Activated CD4-positive, CD25-positive, alpha-beta regulatory T cell treated with anti-CD3 and anti-CD28 coated beads, Interleukin-2, amount 50 U/mL, for 16 hours (primary cell): ENCODE data around the gene ITGA8.

Experiments used
- DNase-seq: peaks from one replicate; pipeline ENCODE4 v3.0.0-alpha.2; 2020; ENCODE audit warnings: low read depth, low spot score

Gene ITGA8

DNA sequence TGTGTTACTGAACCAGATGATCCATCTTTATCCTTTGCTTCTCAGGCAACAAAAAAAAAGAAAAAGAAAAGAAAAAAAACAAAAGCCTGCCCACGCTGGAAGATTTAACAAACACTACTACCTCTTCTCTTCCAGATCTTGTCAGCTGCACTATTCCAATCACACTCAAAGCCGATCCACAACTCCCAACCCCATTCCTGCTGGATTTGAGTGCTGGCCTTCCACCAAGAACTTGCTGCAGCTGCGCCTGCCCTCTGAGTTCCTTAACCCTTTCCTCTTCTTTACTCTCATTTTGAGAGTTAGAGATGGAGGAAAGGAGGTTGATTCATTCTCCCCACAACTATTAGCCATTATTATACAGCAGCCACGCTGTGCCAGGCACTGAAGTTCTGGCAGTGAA is 16.0 kb upstream of the ITGA8 start:
- no peak for DNase-seq

DNA sequence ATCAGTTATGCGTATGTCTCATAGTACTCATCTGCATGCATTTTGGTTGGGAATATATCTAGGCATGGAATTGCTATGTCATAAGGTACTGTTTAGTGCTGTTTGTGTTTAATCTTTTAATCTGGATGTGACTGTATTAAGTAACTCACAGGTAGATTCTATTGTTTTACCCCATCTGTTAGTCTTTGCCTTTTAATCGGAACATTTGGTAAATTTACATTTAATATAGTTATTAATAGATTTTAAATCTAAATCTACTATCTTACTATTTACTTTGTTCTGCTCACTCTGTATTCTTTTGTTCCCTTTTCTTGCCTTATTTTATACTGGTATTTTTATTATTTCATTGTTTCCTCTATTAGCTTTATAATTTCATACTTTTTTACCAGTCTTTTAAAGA is 10.6 kb upstream of the ITGA8 start:
- DNase-seq: no peak

DNA sequence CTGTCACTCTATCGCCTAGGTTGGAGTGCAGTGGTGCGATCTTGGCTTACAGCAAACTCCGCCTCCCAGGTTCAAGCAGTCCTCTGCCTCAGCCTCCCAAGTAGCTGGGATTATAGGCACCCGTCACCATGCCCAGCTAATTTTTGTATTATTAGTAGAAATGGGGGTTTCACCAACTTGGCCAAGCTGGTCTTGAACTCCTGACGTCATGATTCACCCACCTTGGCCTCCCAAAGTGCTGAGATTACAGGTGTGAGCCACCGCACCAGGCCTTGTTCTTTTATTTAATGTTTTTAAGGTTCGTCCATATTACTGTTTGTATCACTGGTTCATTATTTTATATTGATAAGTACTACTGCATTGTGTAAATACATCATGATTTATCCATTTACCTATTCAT is 10.2 kb upstream of the ITGA8 start:
- DNase-seq: no peak

DNA sequence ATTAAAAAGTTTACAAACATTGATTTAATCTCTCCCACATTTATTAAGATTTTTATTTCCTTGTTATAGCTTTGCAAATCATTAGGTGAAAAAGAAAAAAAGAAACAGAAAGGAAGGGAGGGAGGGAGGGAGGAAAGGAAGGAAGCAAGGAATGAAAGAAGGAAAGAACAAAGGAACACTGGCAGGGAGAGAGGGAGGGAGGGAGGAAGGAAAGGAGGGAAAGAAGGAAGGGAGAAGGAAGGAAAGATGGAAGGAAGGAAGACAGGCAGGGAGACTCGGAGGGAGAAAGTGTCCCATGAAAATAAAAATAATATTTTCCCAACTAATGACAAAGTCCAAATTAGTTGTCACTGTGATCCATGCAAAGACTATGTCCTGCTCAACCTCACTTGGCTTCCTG is 6.3 kb upstream of the ITGA8 start:
- no peak for DNase-seq

DNA sequence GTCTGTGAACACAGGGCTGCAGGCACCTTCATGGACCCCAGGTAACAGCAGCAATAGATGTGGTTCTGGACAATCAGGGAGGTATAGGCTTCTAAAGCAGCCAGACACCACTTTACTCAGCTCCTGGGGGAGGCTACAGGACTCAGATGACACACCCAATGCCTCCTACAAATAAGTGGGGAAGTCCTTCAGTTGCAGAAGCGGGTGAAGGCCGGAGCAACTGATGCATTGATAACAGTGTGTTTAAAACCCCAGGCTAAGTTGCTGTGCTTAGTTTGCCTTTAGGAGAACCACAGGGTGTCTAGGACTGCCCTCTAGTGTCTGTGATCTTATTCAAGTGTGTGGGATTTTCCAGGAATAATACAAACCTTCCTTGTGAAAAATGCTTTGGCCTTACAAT is 5.9 kb upstream of the ITGA8 start:
- DNase-seq: no peak

DNA sequence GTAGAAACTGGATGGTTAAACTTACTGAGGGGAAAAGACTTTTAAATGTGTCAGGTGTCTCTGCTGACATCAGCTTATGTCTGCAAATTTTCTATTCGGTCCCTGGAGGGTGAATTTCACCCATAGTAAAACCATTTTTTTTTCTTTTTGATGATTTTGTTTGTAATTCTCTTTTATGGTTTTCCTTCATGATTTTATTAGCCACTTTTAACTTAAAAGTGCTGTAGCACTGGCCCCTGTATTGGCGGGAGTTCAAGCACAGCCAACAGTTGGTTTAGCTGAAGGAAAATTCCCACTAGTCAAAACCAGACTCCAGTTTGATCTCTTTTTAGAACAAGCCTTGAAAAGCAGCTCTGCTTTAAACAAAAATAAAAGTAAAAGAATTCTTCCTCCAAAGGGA is 5.0 kb upstream of the ITGA8 start:
- DNase-seq: no peak

DNA sequence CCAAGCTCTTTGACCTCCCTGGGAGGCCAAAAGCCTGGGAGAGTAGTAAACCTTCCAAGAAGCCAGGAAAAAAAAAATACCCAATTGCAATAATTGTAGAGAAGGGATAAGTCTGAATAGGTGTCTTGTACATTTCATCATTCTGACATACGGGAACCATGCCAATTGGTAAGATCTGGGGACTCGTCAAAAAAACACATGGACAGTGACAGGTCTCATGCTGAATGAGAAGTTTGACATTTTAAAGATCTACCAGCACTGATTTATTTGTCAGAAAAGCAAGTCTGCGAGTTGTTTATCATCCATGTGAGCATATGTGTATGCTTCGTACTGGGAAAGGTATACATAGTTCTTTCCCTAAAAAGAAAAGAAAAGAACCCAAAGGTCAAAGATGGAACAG is 4.1 kb upstream of the ITGA8 start:
- no peak for DNase-seq

DNA sequence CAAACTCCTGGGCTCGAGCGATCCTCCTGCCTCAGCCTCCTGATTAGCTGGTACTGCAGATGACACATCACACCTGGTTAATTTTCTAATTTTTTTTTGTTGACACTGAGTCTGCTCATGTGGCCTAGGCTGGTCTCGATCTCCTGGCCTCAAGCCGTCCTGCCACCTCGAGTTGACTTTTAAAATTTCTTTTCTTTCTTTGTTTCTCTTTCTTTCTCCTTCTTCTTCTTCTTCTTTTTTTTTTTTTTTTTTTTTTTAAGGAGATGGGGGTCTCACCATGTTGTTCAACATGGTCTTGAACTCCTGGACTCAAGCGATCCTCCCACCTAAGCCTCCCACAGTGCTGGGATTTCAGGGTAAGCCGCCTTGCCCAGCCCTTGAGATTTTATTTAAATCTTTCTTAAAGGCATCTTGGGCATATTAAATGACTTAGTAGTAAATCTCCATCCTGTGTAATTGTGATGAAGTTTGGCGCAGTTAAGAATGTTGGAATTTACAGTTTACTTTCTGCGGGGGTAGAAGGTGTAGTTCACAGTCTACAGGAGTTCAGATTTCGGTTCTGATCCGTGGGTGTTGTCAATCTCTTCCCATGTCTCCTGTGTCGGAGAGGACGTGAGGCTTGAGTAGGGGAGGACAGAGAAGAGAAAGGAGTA is 1.0 kb upstream of the ITGA8 start:
- DNase-seq: no peak

DNA sequence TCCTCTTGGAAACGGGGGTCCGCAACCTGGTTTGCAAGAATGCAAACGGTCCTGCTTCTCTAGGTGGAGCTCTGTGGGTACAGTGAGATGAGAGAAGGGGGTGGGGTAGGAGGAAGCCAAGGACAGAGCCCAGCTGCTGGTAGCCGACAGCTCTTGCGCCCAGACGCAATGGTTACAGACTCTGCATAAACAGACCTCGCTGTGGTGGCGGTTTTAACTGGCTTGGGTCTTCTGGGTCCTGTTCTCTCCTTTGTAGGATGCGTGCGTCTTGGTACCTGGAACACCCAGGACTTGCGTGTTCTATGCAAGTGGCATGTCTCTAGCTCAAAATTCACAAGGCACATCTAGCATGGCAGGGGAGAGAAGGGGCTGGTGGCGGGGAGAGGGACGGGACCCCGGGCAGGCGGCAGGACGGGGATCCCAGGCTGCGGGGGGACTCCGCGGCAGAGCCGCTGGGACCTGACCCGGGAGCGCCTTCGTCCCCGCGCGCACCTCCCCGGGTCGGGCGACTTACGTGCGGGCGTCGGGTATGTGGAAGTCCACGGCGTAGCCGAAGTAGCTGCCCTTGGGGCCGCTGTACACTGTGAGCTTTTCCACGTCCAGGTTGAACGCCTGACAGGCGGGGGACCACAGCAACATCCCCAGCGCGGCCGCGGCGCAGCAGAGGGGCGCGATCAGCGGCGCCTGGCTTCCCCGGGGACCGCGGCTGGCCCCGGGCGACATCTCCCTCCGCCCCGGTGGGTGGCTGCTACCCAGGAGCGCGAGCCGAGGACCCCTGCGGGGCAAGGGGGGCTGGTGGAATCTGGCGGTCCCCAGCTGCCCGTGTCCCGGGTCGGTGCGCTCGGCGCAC is 448 bp downstream of the ITGA8 start:
- DNase-seq: no peak

DNA sequence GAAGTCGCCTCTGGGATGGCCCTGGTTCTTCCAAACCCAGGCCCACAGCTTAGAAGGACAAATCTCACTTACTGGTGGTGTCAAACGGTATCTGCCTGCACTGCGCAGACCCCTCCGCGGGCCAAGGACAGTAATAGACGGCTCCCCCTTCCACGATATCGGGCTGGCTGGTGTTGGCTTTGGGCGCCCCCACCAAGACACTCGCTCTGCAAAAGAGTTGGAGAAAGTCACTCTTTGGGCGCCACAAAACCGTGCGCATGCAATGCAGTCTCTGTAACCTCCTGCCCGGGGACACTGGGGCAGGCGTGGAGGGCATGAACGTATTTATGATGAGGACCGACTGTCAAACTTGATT is 1.1 kb downstream of the ITGA8 start:
- DNase-seq: no peak

DNA sequence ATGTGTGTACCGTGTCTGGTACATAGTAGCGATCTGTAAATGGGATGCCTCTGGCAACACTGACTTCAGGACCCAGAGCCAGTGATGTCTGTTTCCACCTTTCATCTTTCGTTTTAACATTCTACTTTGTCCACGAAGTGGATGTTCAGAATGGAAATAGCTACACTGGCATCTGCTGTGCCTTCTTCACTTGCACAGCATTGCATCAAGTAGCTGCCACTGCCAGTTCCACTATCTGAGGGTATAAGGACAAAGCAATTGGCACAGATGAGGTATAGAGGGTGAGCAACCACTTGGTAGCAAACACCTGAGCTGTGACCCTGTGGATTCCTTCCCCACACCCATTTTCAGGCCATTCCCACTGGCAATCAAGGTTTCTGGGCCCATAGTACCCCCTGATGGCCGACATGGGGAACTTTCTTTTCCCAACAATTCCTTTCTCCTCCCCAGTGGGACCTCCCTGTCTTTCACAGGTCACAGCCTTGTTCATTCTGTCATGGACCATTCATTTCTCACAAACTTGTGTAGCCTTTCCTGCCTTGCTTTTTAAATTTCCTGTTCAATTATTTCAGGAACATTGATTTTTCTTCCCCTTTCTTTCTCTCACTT is 4.0 kb downstream of the ITGA8 start:
- no peak for DNase-seq

DNA sequence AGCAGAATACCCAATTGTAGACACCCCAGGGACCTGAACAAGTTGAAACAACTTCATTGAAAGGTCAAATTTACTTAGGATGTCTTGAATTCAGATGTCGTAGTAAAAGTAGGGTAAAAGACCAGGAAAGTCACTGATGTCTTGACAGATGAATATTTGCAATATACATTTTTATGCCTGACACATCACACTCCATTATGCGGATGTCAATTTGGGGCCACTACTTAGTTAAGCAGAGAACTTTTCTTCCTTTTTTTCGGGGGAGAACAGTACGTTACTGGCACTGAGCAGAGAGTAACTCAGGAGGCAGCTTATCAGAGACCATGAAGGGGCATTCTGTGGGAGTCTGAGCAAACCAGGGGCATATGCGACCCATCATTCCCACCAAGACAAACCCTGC is 4.9 kb downstream of the ITGA8 start:
- DNase-seq: no peak

DNA sequence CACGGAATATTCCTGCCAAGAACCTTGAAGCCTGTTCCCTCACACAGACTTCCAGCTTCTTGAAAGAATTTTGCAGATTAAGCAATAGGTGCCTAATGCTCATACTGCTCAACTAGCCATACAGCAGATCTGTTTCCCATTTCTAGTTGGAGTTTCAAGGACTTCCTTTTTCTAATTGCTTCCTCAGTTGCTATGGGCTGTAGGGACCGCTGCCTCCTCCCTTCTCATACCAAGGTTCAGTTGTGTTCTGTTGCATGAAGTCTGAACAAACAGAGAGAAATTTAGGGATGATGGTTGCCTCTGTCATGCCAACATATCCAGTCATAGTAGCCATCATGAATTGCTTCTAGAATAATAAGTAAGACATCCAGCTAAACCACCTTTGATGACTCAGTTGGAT is 6.8 kb downstream of the ITGA8 start:
- no peak for DNase-seq

DNA sequence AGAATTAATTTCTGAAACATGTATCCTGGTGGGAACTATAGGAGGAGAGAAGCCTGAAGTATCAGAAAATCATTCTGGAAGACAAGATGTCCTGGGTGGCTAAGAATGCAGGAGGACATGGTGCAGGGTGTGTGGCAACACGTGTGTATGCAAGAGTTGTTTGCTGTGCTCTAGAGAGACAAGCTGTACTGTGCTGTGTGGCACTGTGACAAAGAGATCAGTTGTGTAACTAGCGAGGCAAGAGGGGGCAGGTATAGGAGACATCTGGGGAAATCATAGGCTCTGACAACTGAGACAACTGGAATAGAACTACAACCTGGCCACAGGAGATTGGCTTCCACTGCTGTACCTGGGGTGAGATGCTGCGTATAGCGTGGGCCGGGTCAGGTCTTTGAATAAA is 9.3 kb downstream of the ITGA8 start:
- no peak for DNase-seq

DNA sequence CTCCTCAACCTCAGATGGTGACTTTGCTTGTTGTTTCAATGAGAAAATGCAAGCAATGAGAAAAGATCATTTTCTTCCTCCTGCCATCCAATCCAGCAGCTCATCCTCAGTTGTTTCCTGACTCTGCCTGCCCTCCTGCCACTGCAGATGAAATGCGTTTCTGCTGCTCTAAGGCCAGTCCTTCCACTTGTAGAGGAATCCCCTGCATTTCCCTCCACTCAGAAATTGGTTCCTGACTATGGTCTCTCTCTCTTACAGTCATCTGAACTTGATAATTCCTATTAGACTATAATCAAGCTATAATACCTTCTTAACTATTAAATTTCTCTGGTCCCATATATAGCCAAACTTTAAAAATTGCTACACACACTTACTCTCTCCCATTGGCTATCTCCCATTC is 14.4 kb downstream of the ITGA8 start:
- DNase-seq: no peak

DNA sequence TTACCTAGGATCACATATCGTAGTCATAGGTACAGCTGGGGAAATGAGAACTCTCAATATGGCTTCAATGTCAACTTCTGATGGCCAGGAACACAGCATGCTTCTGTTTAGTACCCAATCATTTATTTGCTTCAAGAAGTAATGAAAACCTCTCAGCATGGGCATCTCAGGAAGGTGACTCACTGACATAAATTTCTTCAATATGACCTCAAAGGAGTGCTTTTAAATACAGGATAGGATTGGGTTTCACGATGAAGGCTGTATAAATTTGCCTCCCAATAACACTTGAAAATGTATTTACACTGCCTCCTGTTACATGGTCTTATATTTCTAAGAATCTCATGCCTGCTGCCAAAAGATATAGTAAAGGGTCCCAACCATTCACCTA is 15.1 kb downstream of the ITGA8 start:
- no peak for DNase-seq

DNA sequence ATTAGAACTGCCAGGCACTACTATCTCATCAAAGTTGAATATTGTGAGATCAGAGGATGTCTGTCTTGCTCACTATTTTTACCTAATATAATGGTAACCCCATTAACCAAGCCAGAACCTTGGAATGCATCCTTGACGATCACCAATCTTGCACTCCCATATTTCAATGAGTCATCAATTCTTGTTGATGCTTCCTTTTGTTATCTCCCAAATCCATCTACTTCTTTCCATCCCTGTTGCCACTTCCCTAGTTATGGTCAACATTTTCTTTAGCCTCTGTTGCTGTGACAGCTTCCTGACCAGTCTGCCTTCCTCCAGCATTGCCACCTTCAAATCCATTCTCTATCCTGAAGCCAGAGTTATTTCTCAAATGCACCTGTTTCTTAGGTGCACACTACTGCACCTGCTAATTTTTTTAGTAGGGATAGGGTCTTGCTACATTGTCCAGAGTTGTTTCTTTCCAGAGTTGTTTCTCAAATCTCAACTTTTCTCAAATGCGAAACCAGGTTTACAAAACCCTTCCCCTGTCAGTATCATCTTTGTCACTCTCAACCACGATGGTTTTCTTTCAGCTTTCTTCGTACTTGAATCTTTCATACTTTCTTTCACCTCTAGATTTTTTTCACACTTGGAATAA is 15.7 kb downstream of the ITGA8 start:
- no peak for DNase-seq

DNA sequence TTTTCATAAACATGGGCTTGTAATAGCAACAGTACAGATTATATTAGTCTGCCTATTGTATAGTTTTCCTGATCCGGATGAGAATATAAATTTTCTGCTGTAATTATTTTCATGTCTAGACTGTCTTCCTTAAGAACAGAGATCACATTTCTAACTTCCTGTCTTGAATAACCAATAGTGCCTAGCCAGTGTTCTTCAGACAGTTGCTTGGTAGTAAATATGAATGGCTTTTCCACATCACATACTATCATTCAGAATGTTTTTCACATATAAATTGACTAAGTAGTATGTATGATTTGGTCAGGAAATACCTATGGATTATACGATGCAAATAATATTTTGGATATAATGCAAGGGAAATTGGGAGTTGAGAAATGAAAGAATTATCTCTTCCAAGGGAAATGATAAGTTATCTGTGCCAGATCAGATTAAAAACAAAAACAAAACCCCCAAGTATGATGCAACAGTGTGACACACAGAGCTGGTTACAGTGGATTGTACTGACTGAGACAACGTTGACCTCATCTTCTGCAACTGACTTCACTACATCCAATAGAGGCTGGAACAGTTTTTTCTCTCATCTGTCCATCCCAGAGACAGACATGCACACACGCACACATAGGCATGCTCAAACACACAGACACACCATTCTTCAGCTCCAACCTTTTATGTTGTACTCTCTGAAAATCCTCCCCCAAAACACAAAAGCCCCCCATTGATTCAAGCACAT is 16.4 kb downstream of the ITGA8 start:
- no peak for DNase-seq

DNA sequence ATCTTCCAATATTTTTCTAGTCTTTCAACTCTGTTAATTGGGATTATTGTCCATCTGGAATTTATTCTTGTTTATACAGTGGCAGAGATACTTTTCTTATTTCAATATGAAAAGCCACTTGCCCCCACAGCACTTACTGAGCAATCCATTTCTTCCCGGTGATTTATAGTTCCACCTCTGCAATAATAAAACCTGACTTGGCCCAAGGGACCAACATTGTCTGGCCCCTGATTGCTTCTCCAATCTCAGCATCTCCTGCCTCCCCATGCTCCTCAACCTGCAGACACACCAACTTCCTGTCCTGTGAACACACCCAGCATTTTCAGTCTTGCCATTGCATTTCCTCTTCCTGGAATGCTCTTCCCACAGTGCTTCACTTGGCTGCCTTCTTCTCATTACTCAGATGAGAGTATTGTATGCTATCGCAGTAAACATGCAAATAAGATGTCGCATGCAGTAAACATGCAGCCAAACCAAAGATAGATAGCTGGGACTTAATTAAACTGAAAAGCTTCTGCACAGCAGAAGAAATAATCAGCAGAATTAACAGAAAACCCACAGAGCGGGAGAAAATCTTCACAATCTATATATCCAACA is 19.5 kb downstream of the ITGA8 start:
- no peak for DNase-seq

DNA sequence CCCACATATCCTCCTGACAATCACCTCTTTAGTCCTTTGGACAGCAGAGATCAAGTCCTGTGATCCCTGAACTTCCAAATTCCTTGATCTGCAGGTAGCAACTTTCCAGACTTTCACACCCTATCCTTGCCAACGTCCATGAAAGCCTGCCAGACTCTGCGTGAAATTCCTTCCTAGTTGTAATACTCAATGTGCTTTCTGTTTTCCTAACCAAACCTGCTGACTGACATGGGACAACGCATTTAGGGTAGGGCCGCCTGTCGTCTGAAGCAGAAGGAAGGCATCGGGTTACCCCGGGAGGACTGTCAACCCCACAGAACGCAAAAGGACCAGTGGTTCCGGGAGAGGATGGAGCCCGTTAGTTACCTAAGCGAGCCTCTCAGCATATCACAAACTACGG is 23.9 kb downstream of the ITGA8 start:
- no peak for DNase-seq

DNA sequence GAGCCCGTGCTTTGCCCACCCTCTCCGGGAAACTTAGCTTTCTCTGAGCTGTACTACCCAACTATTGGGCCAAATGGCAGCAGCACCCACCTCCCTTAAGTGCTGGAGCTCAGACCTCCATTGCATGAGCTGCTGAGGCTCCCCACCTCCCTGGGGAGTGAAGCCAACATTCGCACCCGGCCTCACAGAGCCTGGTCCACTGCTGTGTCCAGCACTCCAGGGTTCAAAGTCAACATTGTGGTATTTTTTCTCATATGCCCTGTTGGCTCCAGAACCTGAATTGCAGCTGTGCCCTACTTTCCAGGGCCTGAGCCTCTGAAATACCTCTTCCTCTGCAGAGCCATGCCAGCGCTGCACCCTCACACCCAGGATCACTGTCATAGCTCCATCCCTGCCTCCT is 29.7 kb downstream of the ITGA8 start:
- no peak for DNase-seq

DNA sequence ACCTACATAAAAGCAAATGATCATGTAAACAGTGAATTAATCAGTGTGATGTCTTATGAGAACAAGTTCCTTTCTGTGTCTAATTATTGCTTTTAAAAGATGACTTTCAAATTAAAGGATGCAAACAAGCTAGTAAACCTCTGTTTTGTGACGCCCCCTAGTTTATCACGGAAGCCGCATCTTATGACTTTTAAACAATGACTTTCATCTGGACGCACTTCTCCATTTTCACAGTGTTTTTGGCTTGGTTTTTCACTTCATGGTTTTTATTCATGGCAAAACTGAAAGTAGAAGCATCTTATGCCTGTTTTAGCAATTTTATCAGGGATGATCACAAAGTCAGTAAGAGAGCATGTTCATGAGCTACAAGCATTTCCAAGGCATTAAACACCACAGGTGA is 35.0 kb downstream of the ITGA8 start:
- no peak for DNase-seq
